Ovary (tissue), 3 donors: ENCODE results near the gene OLFM1.

Experiments used
- CTCF ChIP-seq, 3 donors: fragments of 450-650 bp in 2 of 3; fragments of 200-600 bp in 1 of 3; IDR thresholded peaks; one replicate each; pipeline versions ENCODE4 v1.5.1 to v1.8.0; 2016 to 2022; ENCODE audit warnings: antibody characterized with exemption in 3 of 3, mild to moderate bottlenecking in 1 of 3
- EP300 ChIP-seq: sonication (generic); formaldehyde crosslinking; IDR thresholded peaks from one replicate; pipeline ENCODE4 v1.6.1; 2017; ENCODE audit warnings: antibody characterized with exemption
- POLR2A ChIP-seq: fragments of 450-650 bp; IDR thresholded peaks from one replicate; pipeline ENCODE4 v1.6.1; 2017; ENCODE audit warnings: antibody characterized with exemption, mild to moderate bottlenecking, moderate library complexity
- donor health status: DM: no; HTN: no; CAD: no.

- TF ChIP-seq CTCF (IDR thresholded peaks at IDR 0.05), result no peak
- no peak for TF ChIP-seq EP300
- no peak for TF ChIP-seq POLR2A
Measured at GRCh38 chr9:135100725-135101410, 13.4 kb downstream of the OLFM1 start.
